Glomerular visceral epithelial cell (primary cell): ENCODE results near the gene MYOF.
"Not testable (repeated sequence)": the region's sequence is repeated elsewhere in the genome, so short reads cannot be mapped to it uniquely, and the experiment has no call there.

ENCODE experiments used
- DNase-seq: peaks from one replicate; pipeline ENCODE4 v3.0.0-alpha.2; 2016; ENCODE audit errors: extremely low spot score

MYOF gene

DNA sequence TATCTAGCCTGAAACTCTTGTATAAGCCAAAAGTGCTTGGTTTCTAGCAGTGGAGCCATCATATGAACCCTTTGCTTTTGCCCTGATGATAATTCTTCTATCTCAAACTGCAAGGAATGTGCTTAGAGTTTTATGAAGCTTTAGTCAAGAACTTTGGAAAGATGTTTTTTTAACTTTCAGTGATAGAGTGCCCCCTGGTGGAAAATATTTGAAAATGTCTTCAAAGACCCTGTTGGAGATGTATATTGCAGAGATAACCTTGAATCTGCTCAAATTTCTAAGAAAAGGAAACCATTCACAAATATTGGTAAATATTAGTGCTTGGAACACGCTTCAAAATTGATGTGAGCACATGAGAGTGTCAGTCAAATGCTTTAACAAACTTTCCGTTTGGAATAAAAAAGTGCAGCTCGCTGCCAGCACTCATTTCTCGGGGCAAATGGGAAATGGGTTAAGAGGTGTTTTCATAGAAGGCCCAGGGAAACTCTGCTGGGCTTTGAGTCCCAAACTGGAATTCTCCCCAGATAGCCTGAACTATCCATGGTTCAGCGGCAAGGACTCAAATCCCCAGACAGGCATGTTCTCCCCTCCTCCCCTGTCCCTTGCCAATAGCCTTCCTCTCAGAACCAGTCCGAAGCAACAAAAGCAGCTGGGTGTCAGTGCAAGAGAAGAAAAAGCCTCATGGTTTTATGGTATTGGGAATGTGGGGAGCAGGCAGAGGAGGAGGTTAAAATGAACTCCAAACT is 129.3 kb downstream of the MYOF start:
- DNase-seq: peak; percentile 50

- no peak for DNase-seq
These were observed 135.4 kb downstream of the MYOF start for GRCh38 chr10:93346694-93347093.

- DNase-seq: no peak
These were observed 136.0 kb downstream of the MYOF start for GRCh38 chr10:93346108-93346507.

DNA sequence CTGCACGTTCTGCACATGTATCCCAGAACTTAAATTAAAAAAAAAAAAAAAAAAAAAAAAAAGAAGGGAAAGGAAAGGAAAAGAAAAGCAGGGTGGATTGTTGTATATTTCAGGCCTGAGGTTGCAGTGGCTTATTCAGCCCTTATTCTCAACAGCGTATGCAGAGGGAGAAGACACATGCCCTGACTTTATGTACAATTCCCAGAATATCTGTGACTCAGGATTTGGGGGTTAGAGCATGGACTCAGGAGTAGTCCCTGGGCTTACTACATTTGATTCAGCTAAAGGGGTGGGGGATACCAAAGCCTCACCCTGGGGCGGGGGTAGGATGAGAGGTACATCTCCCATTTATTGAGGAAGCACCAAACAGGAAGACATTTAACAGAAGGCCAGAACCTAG is 137.4 kb downstream of the MYOF start:
- DNase-seq: no peak

GRCh38 chr10:93342921-93343320 is 139.2 kb downstream of the MYOF start:
- no peak for DNase-seq

GRCh38 chr10:93342366-93342765 is 139.8 kb downstream of the MYOF start:
- DNase-seq: no peak

GRCh38 chr10:93337309-93337721 is 144.8 kb downstream of the MYOF start:
- no peak for DNase-seq

GRCh38 chr10:93336678-93337077 is 145.5 kb downstream of the MYOF start:
- no peak for DNase-seq

GRCh38 chr10:93336110-93336509 is 146.0 kb downstream of the MYOF start:
- DNase-seq: no peak

DNA sequence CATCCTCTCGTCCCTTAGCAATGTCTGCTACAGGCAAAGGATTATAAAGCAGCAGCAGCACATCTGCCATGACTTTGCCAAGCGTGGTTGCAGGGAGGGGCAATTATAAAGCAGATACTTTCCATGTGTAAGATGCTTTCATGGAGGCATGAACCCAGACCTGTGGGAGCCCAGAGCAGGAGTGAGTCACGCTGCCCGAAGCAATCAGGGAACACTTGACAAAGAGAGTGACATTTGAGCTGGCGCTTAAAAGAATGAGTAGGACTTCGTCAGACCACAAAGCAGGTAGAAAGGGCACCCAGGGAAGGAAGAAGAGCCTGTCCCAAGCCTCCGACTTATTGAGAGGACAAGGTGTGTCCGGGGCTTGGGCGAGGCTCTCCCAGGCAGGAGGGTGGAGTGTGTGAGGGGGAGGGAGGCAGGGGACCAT is 147.2 kb downstream of the MYOF start:
- peak; percentile 15 for DNase-seq

- no peak for DNase-seq
These were observed 148.0 kb downstream of the MYOF start for GRCh38 chr10:93334181-93334580.

- DNase-seq: no peak
These were observed 148.7 kb downstream of the MYOF start for GRCh38 chr10:93333278-93333978.

- no peak for DNase-seq
These were observed 151.3 kb downstream of the MYOF start for GRCh38 chr10:93330824-93331223.

DNA sequence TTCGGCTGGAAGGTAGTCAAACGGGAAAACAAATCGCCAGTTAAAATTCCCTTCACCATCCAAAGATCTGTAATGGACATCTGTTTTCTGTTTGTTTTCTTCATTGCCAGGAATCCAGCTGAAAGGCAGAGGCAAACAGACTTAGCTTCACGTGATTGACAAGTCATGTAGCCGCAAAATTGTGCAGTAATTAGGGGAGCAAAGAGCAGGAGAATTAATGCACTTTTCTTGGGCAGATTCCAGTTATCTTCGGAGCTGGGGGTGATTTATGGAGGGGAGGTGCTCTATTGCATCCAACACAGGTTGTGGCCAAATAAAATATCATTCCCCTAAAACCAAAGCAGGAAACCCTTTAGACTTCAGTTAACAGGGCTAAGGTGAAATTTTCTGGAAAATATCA is 162.2 kb downstream of the MYOF start:
- no peak for DNase-seq

DNA sequence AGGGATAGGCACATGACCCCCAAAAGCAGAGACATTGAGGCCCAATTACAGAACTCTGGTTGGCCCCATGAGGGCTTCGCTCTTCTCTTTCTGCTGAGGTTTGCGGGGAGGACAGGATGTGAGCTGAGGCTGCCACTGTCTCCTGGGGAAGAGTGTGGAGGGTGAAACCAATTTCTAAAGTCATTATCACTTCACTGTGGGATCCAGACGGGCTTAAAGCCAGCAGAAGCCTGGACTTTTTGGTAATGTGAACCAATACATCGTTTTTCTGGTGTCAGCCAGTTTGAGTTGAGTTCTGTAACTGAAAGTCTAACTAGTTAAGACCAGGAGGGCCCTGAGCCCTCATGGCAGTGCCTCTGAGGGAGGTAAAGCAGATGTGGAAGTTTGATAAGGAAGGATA is 163.0 kb downstream of the MYOF start:
- no peak for DNase-seq

DNA sequence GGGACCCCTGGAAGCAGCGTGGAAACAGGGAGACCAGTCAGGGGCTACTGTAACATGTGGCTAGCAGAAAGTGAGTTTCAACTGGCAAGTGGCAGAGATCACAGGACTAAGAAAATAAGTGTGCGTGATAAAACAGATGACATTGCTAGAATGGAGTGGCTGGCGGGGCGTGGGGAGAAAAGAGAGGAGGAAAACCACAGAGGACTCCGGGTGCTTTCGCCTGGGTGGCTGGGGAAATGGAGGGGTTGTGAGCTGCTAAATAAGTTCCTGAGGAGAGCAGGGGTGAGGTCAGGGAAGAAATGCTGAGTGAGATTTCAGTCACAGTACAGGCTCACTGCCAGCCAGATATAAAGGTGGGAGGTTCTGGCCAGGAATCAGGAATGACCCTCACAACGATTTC is 166.9 kb downstream of the MYOF start:
- no peak for DNase-seq

DNA sequence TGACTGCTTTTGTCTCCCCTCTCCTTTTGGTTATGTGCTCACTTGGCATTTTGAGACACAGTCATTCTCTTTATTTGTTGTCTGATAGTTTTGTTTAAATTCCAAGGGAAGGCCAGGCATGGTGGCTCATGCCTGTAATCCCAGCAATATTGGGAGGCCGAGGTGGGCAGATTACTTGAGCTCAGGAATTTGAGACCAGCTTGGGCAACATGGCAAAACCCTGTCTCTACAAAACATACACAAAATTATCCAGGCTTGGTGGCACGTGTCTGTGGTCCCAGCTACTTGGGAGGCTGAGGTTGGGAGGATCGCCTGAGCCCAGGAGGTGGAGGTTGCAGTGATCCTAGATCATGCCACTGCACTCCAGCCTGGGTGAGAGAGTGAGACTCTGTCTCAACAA is 167.5 kb downstream of the MYOF start:
- DNase-seq: not testable (repeated sequence)

GRCh38 chr10:93313798-93314197 is 168.3 kb downstream of the MYOF start:
- DNase-seq: no peak

DNA sequence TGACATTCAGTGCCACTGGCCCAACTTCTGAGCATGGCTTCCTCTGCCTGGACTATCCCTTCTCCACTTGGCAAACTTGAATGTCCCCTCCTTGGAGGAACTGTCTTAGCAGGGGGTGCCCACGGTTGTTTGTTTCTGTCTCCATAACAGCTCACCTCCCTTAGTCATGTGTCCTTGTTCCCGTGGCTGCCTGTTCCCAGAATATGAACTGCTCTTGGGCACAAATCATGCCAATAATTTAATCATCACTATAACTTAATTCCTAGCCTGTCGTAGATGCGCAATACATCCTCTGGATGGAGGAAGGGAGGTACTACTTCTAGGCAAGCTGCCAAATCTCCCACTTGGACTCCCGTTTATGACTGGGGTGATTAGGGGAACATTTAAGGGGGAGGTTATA is 173.1 kb downstream of the MYOF start:
- DNase-seq: peak; percentile 25

GRCh38 chr10:93305122-93305521 is 177.0 kb downstream of the MYOF start:
- DNase-seq: no peak

GRCh38 chr10:93300981-93301380 is 181.2 kb downstream of the MYOF start:
- no peak for DNase-seq

DNA sequence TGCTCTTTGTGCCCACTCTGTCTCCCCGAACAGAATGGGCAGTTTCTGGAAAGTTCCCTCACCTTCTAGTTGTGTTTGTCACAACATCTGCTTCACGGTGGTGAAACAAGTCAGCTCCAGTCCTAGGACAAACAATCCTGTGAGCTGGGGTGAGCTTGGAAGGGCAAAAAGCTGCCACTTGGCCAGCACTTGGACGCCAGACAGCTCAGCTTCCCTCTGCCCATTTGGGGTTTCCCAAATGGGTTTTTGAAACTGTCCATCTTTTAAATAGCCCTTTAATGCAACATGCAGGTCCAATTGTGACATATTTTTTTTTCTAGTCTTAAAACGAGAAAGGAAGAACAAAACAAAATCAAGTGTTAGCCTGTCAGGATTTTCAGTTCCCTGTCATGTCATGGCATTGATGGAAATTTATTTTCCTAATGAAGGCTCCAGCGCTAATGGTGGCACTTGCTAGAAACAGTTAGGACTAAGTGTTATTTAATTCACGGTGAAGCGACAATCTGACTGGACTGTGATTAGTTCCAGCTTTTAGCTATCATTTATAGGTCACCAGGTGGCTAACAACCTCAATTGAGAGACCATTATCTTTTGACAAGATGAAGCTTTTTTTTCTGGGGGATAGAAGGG is 181.7 kb downstream of the MYOF start:
- no peak for DNase-seq
